HUES6 (cell line): ENCODE measurements around the gene DCLK1.
"Not testable (repeated sequence)": the region's sequence is repeated elsewhere in the genome, so short reads cannot be mapped to it uniquely, and the experiment has no call there.

Experiments
- H3K27ac ChIP-seq: 2 replicates; pipeline ENCODE4 v1.7.0; 2013; ENCODE audit warnings: low read depth, mild to moderate bottlenecking, low read length, inconsistent platforms
- H3K27me3 ChIP-seq: 2 replicates; pipeline ENCODE4 v1.6.1; 2013; ENCODE audit warnings: low read length; ENCODE audit not compliant: control insufficient read depth, insufficient read depth
- H3K36me3 ChIP-seq: 2 replicates; pipeline ENCODE4 v1.6.1; 2013; ENCODE audit warnings: low read length; ENCODE audit not compliant: control insufficient read depth, insufficient read depth
- H3K4me1 ChIP-seq: 2 replicates; pipeline ENCODE4 v1.6.1; 2013; ENCODE audit warnings: low read length; ENCODE audit not compliant: control insufficient read depth, insufficient read depth
- H3K4me3 ChIP-seq: 2 replicates; pipeline ENCODE4 v1.5.1; 2013; ENCODE audit warnings: low read depth, low read length
- H3K9ac ChIP-seq: one replicate; pipeline ENCODE4 v1.6.1; 2013; ENCODE audit warnings: mild to moderate bottlenecking, low read length
- H3K9me3 ChIP-seq: 2 replicates; pipeline ENCODE4 v1.6.1; 2013; ENCODE audit warnings: low read depth, low read length; ENCODE audit not compliant: control insufficient read depth, insufficient read depth

The DCLK1 gene

DNA sequence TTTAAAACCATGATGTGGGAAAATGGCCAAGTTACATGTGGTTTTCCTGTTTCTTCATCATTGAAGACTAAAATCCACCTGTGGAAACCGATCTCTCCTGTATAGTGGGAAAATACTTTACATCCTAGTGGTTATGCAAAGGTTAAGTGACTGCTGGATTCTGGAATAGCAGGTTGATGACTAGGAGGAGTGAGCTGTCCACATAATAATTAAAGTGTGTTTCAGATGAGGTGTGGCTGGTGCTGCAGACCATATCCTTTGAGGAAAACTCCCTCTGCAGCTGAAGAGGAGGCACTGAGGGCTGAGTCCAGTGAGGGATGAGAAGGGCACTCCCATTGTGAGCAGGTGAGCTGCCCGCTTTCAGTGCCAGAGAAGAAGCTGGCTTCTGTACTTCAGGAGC, 43.2 kb downstream of the DCLK1 start:
- Histone ChIP-seq H3K9me3 (no peaks in the 10 kb centered on the region), H3K27ac (no peak overlapping the region), H3K4me1 (peaks cover 11% of the 10 kb centered on the region; the same call in 1 of the 2 replicates), H3K4me3 (no peak overlapping the region), H3K27me3 (no peaks in the 10 kb centered on the region), H3K36me3 (no peaks in the 10 kb centered on the region), H3K9ac (no peak overlapping the region)

DNA sequence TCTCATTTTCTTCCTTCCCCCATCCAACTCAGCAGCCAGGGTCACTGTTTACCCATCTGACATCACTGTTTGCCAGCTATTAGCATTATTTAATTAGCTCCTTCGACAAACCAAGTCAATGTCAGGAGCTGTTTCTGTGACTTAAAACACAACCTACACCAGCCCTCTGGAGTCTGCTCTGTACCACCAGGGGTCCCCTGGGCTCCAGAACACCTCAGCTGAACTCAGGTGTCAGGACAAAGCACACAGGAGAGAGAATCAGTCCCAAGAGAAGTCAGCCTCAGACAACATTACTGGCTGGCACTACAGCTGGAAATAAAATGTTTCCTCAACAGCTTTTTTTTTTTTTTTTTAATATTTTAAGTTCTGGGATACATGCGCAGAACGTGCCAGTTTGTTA, 45.1 kb downstream of the DCLK1 start:
- H3K9ac ChIP-seq = no peak overlapping the region
- no peaks in the 10 kb centered on the region for H3K36me3 ChIP-seq
- no peak overlapping the region for H3K4me3 ChIP-seq
- H3K27me3 ChIP-seq = no peaks in the 10 kb centered on the region
- no peak overlapping the region for H3K27ac ChIP-seq
- H3K4me1 ChIP-seq = peaks cover 30% of the 10 kb centered on the region; the same call in 1 of the 2 replicates
- H3K9me3 ChIP-seq = no peaks in the 10 kb centered on the region

DNA sequence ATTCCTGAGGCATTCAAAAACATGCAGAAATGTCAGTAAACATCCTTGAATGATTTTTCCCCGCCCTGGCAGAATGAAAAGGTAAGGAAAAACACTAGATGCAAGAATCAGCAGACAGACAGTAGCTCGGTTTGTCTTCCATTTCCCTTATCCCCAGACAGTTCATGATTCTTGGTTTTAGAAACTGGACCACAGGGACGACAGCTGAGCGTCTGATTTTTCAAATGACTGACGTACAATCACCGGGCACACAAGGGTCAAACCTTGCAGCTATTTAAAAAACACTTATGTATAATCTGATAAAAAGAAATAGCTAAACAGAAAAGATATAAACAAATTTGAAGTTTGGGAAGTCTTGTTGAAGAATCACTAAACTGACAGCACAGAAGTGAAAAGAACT, 47.1 kb downstream of the DCLK1 start:
- H3K27ac ChIP-seq = no peak overlapping the region
- H3K36me3 ChIP-seq = no peaks in the 10 kb centered on the region
- no peak overlapping the region for H3K9ac ChIP-seq
- H3K27me3 ChIP-seq = no peaks in the 10 kb centered on the region
- H3K9me3 ChIP-seq = no peaks in the 10 kb centered on the region
- H3K4me1 ChIP-seq = peaks cover 35% of the 10 kb centered on the region; the same call in 1 of the 2 replicates
- no peak overlapping the region for H3K4me3 ChIP-seq

DNA sequence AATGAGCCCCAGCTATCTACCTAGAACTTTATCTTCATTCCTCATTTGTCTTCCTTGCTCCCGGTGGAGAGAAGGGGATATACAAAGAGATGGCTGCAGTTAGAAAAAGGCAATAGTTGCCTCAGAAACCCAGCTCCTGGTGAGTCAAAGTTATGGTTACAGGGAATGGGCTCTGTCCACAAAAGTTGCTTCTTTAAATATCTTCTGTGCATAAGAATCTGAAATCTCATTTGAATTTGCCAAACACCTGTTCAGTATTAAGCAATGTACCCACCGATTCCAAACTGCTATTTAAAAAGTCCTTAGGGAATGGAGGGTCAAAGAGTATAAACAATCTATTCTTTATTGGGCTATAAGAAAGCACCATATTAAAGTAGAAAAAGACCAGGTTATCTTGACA, 48.4 kb downstream of the DCLK1 start:
- H3K9ac ChIP-seq = no peak overlapping the region
- no peaks in the 10 kb centered on the region for H3K9me3 ChIP-seq
- no peaks in the 10 kb centered on the region for H3K36me3 ChIP-seq
- H3K4me1 ChIP-seq = peaks cover 35% of the 10 kb centered on the region; the same call in 1 of the 2 replicates
- H3K4me3 ChIP-seq = no peak overlapping the region
- H3K27me3 ChIP-seq = no peaks in the 10 kb centered on the region
- H3K27ac ChIP-seq = no peak overlapping the region

DNA sequence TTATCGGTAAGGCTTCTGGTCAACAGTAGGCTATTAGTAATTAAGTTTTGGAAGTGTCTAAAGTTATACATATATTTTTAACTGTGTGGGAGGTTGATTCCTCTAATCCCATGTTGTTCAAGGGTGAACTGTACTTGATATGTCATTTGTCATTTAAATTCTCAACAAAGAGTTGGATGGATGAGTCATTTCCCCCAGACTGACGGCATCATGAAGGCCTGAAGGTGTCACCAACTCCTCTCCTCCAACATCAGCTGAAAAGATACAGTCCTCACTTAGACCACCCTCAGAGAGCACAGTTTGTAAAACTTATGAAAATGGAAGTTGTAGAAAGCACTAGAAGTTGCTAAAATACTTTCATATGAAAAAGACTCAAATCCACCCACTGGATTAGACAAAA, 48.8 kb downstream of the DCLK1 start:
- H3K4me3 ChIP-seq = no peak overlapping the region
- H3K9ac ChIP-seq = no peak overlapping the region
- H3K36me3 ChIP-seq = no peaks in the 10 kb centered on the region

DNA sequence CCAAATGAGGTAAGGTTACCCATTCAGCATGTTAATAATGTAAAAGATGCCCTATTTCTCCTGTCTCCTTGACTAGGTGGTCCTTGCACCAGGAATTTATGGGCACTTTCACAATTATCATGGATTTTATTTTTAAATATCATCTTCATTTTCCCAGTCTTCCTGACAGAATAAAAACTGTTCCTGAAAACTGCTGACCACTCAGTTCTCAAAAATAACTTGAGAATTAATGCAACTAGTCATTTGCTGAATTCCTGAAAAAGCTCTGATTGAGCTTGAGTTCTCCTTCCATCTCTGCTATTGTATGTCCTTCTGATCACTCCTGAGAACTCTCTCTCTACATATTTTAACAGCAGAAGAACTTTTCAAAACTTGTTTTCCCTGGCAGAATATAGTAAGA, 55.0 kb downstream of the DCLK1 start:
- no peak overlapping the region for H3K9ac ChIP-seq
- peaks cover 6% of the 10 kb centered on the region; the same call in 1 of the 2 replicates for H3K4me1 ChIP-seq
- H3K27ac ChIP-seq = no peak overlapping the region
- H3K36me3 ChIP-seq = no peaks in the 10 kb centered on the region
- no peak overlapping the region for H3K4me3 ChIP-seq
- H3K9me3 ChIP-seq = no peaks in the 10 kb centered on the region
- H3K27me3 ChIP-seq = no peaks in the 10 kb centered on the region

More for the DNA sequence above, 48.8 kb downstream of the DCLK1 start:
- peaks cover 35% of the 10 kb centered on the region; the same call in 1 of the 2 replicates for H3K4me1 ChIP-seq
- H3K9me3 ChIP-seq = no peaks in the 10 kb centered on the region
- H3K27me3 ChIP-seq = no peaks in the 10 kb centered on the region
- H3K27ac ChIP-seq = no peak overlapping the region

DNA sequence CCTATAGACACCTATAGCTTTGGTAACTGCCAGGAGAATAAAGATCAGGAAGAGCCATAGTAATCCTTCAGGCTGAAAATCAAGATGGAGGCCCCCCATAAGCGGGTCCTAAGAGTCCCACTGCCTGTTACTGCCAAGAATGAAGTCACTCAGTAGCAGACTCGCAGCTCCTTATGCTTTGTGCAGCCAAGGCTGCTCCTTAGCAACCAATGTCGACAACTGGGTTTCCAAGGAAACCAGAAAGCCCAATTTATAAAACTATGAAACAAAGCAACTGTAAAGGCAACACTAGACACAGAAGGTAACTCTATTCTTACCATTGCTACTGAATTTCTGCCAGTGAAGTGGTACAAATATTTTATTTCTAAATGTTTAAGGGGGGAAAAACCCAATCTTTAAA, 56.5 kb downstream of the DCLK1 start:
- Histone ChIP-seq H3K4me1 (no peaks in the 10 kb centered on the region), H3K27me3 (no peaks in the 10 kb centered on the region), H3K36me3 (no peaks in the 10 kb centered on the region), H3K9ac (no peak overlapping the region), H3K27ac (no peak overlapping the region), H3K9me3 (no peaks in the 10 kb centered on the region), H3K4me3 (no peak overlapping the region)

DNA sequence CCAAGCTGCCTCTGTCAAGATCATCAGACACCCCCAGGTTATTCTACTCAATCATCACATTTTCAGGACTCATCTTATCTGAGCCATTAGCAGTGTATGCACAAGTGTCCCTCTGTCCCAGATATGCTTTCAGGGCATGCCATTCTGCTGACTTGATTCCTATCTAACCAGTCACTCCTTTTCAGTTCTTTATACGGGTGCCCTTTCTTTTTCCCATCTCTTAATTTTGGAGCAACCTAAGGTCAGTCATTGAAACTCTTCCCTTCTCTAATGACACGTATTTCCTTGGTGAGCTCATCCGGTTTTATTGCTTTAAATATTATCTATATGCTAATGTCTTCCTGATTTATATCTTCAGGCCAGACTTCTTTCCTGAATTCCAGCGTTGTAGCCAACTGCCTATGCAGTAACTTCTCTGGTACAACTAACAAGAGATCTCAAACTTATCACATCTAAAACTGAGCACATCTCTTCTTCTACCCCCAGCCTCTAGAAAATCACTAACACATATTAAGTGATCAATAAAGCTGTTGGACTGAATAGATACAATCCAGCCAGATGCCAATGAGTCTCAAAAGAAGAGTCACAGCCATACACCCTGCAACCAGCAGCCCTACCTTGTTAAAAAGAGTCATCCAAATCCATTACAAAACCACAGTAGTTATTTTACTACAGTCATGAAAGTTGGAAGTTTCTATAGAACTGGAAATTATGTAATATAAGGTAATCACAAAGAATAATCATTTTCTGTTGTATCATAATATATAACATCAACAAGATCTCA, 58.8 kb downstream of the DCLK1 start:
- Histone ChIP-seq H3K27ac (no peak overlapping the region), H3K9ac (no peak overlapping the region), H3K27me3 (no peaks in the 10 kb centered on the region), H3K36me3 (no peaks in the 10 kb centered on the region), H3K4me1 (peaks cover 8% of the 10 kb centered on the region; the same call in 1 of the 2 replicates), H3K4me3 (no peak overlapping the region), H3K9me3 (no peaks in the 10 kb centered on the region)

DNA sequence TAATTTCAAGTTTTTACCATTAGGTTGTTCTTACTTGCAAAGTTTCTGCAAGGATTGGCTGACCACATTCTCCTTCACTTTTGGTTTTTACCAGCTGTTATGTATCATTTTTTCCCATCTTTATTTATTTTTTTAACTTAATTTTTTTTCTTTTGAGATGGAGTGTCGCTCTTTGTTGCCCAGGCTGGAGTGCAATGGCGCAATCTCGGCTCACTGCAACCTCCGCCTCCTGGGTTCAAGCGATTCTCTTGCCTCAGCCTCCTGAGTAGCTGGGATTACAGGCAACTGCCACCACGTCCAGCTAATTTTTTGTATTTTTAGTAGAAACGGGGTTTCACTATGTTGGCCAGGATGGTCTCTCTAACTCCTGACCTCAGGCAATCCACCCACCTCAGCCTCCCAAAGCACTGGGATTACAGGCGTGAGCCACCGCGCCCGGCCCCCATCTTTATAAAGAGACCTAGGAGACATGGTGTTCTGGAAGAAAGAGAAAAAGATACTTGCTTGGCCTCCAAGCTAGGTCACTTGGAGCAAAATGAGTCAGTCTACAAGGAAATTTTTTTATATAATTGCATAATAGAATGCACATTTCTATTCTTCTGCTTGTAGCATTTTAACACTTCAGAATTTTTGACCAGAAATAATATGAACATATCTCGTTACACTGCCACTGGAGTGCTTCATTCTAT, 60.5 kb downstream of the DCLK1 start:
- not testable (repeated sequence) for H3K4me1 ChIP-seq, H3K9ac ChIP-seq, H3K27ac ChIP-seq, H3K36me3 ChIP-seq, H3K4me3 ChIP-seq, H3K9me3 ChIP-seq, H3K27me3 ChIP-seq

DNA sequence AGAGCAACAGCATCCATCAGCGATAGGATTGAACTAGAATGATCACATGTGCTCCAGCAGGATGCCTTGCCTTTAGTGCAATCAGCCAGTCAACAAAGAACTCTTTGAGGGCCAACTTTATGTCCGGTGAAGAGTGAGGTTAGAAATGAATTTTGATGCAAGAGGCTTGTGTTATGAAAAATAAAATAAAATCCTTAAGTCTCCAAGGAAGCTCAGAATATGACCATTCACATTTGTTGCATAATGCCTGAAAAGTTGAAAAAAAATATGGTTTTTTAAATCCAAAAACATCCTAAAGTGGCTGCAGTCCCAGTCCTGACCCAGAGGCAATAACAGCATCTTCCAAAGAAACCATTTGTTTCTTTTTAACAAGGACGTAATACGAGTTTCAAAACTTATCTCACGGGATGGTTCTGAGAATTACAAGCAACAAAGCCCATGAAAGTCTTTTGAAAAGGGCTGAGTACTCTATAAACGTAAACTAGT, 61.3 kb downstream of the DCLK1 start:
- Histone ChIP-seq H3K9ac (no peak overlapping the region), H3K36me3 (no peaks in the 10 kb centered on the region), H3K27me3 (no peaks in the 10 kb centered on the region), H3K27ac (no peak overlapping the region), H3K4me3 (no peak overlapping the region), H3K9me3 (no peaks in the 10 kb centered on the region), H3K4me1 (peaks cover 8% of the 10 kb centered on the region; the same call in 1 of the 2 replicates)

DNA sequence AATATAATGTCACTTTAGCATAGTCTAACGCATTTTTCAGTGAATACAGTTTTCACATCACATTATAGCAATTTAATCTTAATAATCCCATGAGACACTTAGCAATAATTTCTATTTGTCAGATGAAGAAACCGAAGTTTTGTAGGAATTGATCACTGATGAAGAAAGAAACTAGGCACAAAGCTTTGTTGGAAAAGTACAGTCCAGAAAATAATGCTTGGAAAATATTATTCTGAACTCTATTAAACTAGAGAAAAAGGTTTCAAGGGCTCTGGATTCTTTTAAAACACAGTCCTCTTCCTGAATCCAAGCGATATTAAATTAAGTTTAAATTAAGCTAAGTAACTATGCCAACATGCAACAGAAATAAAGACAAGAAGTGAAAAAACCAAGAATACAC, 62.2 kb downstream of the DCLK1 start:
- Histone ChIP-seq H3K4me1 (peaks cover 8% of the 10 kb centered on the region; the same call in 1 of the 2 replicates), H3K27ac (no peak overlapping the region), H3K4me3 (no peak overlapping the region), H3K9ac (no peak overlapping the region), H3K36me3 (no peaks in the 10 kb centered on the region), H3K9me3 (no peaks in the 10 kb centered on the region), H3K27me3 (no peaks in the 10 kb centered on the region)
